Activated T-helper 1 cell treated with anti-CD3 and anti-CD28 coated beads, Interleukin-2, amount 50 U/mL, for 16 hours (primary cell): ENCODE results near the gene CROCC.

Experiments
- DNase-seq, 2 donors: peaks; one replicate each; pipeline ENCODE4 v3.0.0-alpha.2; 2020; ENCODE audit warnings: low read depth in 1 of 2, low spot score in 1 of 2

Gene CROCC

DNA sequence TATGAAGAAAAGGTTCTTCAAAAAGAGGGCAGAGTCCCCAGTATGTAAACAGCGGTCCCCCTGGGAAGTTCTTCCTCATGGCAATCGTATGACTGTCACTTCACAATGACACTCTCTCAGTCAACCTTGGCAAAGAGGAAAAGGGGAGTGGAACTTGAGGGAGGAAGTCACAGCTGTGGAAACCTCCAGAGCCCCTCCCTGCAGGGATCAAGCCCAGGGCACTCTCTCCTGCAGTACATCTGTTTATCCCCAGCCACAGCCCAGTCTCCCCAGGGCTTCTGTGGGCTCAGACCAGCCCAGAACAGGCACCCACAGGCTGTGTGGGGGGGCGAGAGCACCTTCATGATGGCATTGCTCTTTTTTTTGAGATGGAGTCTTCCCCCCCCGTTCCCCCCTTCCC lies 88.0 kb downstream of the CROCC start:
- DNase-seq = no peak

DNA sequence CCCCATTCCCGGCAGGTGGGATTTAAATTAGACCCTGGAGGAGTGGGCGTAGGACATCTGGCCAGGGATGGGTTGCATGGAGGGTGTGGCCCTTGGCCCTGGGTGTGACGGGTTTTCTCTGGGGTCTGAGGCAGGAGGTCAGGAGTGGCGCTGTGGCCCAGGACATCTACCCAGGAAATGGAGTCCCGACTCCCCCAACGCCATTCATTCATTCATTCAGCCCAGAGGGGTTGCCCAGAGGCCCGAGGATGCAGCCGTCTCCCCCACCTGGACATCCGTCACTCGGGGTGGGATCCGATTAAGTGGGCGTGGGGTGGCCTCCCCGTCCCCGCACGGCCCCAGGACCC lies 89.3 kb downstream of the CROCC start:
- no peak for DNase-seq

DNA sequence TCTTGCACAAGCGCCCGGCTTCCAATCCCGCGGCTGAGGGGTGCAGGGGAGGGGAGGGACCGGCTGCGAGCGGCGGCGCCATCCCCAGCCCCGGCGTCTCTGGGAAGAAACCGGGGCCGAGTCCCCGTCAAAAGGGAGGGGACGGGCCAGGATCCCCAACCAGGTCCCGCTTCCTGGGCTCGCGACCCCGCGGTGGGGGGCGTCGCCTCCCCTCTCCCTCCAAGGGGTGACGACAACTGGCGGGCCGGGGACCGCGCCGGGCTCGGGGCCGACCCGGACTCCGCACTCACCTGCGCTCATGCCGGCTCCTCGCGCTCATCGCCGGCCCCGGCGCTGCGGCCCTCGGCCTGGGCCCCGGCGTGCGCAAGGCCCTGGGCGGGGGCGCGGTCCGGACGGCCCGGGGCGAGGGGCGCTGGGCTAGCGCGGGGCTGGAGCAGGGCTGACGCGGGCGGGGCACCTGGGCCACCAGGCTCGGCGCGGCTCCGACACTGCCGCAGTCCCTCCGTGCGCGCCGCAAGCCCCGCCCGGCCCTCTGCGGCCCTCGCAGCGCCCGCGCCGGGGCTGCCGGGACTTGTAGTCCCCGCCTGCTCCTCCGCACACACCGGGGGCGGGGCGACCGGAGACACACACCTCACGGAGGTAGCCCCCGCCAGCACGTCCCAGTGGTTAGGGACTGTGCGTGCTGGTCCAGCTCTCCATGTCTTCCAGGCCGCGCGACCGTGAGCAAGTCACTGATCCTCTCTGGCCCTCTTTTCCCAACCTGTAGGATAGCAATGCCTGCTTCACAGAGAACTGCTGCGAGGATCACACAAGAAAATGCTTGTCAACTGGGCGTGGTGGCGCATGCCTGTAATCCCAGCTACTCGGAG lies 89.9 kb downstream of the CROCC start, which contains the start of gene ATP13A2:
Gene ATP13A2 (minus strand): TSS at position 490 of the 869 bp plus-strand sequence. CDS start 190 bp downstream, at position 300.
- peak; percentile 62 to 75 for DNase-seq

DNA sequence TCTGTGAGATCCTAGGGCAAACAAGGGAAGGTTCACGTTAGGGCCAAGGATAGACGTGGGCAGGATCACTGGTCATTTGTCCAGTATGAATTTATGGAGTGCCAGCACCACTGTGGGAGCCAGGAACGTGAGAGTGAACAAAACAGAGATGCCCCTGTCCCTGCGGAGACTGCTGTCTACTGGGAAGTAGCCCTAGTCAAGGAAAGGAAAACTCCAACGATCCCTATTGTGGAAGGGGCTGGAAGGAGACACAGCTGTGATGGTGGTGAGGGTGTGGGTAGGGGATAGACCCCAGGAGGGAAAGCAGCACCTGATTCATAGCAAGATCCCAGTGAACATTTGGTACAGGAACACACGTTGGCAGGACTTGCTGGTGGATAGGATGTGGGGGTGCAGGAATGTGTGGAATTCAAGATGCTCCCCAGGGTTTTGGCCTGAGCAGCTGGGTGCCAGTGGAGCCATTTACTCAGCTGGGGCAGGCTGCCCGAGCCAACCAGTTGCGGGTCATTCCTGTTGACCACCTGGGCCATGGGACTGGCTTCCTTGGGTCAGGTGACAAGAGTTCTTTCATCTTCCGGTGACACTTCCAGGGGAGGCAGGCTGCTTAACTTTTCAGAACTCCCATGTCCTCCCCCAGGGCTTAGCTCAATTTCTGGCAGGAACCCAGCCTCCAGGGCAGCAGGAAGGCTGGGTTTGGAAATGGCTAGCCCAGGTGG lies 91.2 kb downstream of the CROCC start:
- DNase-seq = no peak

DNA sequence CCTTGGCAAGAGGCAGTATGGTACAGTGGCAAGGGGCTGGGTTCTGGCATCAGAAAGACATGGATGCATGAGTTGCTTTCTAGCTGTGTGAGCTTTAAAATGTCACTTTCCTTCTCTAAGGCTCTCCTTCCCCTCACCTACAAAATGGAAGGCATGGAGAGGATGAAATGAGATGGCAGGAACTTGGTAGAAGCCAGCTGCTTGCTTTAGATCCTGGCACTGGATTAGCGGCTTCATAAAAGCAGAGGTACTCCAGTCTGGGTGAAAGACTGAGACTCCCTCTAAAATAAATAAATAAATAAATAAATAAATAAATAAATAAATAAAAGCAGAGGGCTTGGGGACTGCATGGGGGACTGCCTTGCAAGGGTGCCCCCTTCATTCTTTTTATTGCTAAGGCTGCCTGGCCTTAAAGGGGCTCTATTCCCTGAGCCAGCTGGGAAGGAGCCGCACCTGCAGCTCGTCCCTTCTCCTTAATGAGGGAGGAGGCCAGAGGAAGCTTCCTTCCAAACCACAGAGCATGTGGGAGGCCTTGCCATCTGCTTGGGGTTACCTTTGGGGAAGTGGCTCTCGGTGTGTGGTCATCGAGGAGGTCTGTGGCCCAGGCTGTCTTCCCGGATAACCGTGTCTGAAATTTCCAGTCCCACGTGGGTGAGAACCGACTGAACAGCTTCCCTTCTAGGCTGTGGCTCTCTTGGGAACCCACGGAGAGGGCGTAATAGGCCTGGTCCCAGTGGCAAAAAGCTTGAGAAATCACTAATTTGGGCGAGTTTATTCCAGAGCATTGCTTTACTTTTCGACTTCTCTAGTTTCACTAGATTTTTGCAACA lies 92.0 kb downstream of the CROCC start:
- no peak for DNase-seq

DNA sequence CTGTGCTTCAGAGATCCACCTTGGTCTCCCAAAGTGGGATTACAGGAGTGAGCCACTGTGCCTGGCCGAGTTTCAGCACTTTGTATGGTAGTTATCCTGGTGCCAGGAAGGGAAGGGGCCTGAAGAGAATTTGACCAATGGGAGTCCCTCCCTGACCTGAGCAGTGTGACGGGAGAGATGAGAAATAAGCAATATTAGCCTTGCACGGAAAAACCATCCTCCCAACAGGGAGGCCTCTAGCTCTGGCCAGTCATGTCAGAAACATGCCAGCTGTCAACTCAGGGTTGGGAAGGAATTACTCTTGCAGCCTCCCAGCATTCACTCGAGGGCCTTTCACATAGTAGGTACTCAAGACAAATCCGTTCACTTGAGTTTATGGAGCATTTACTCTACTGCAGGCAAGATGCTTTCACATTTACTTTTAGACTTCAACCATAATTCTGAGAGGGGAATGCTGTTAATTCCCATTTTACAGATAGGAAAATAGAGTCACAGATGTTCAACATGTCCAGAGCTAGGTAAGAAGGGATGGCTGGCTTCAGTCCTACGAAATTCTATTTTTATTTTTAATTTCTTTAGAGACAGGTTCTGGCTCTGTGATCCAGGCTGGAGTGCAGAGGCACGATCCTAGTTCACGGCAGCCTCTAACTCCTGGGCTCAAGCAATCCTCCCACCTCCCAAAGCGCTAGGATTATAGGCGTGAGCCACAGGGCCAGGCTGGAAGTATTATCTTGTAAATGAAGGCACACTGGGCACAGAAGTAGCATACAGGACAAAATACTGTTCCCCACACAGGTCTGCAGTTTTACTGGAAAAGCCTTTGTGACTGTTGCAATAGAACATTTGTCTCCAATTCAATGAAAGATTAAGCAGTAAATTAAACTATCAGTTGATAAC lies 93.2 kb downstream of the CROCC start:
- DNase-seq = no peak

DNA sequence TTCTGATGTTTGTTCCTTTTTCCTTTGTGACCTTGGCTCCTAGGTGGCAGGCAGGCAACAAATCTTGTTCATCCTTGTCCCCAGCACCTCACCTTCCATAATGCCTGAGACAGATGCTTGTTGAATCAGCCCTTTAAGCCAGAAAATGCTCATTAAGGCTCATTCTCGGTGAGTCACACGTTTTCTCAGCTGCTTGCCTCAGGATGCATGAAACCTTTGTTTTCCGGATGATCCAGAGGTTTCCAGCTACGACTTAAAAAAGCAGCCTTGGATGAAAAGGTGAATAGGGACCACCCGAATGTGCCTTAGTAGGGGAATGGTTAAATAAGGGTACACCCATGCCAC lies 94.6 kb downstream of the CROCC start:
- no peak for DNase-seq

DNA sequence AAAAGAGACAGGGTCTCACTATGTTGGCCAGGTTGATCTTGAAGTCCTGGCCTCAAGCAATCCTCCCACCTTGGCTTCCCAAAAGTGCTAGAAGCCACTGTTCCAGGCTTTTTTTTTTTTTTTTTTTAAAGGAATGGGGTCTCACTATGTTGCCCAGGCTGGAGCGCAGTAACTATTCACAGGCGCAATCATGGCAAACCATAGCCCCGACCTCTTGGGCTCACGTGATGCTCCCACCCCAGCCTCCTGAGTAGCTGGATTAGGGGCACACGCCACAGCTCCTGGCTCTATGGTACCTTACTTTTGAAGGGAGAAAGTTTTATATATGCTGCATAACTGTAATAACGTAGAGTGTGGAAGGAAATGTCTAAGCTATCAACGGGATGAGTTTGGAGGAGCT lies 95.7 kb downstream of the CROCC start:
- no peak for DNase-seq

DNA sequence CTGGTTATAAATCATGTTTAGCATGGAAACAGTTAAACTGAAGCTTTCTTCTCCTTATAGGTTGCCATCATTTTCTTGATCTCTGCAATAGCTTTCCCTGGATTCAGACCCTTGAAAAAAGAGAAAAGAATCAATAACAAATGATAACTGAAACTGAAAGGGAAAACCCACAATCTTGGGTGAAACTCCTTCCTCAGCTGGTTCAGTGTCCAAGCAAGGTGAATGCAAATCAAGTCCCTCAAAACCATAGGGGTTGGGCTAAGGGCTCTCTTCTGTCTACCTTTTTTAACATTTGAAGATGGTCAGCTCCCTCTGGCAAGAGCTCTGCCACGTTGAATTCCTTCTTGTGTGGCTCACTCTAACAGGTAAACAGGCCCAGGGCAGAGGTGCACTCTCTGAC lies 97.1 kb downstream of the CROCC start:
- DNase-seq = no peak

GRCh38 chr1:17020502-17020901 lies 98.8 kb downstream of the CROCC start:
- no peak for DNase-seq

DNA sequence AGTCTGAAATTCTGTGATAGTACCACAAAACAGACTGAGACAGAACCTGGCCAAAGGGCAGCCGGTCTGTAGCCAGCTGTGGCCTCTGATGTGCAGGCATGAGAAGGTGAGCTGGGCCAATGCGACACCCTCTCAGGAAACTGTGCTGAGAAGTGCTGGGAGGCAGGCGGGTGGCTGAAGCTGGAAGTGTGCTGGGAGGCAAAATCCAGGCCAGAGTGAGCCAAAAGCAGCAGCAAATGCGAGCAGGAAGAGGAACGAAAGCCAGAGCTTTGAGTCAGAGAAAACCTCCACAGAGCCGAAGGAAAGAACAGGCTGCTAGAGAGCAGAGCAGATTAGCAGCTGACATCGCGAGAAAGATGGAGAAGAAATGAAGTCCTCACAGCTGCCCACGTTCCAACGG lies 100.2 kb downstream of the CROCC start:
- no peak for DNase-seq
